ENCODE data around the gene WIPF2.

- TF ChIP-seq SETDB1 (IDR thresholded peaks at IDR 0.05; ENCODE audit: insufficient read length, low read length) (no peak), ZNF785 (tag by site-specific recombination; IDR thresholded peaks at IDR 0.05) (no peak), CTCF (tag by site-specific recombination; IDR thresholded peaks at IDR 0.05) (no peak), ZBTB1 (tag by site-specific recombination; IDR thresholded peaks at IDR 0.05) (no peak), ZNF16 (tag by site-specific recombination; IDR thresholded peaks at IDR 0.05; ENCODE audit: low read depth) (no peak), ZNF704 (tag by site-specific recombination; IDR thresholded peaks at IDR 0.05) (no peak)
Measured at GRCh38 chr17:40224718-40225550, 5.8 kb downstream of the WIPF2 start.
